Measurements from ENCODE around the gene YJU2. TPM values are rescaled to one million over a fixed set of nuclear protein-coding genes. Genes with fewer than 3 reads are reported as not detected.

The YJU2 gene
- total and polyA plus RNA-seq, 2 of the 8 experiments (the other 6 are each of a cell fraction or from before 2014, with no cell fraction given) = 26.8 to 27.7 TPM

GRCh38 chr19:4297901-4298809, 51.3 kb downstream of the YJU2 start:
- POLR2A ChIA-PET (ENCODE audit: partially characterized antibody) = interaction anchor here (1.0 to 1.3 kb wide), 3 partner anchors 13 to 44 kb away, joined by 3 to 4 read pairs (median 3); no protein-coding TSS in a partner anchor

More at GRCh38 chr19:4297901-4298809, 51.3 kb downstream of the YJU2 start:
- H4K20me1 ChIP-seq (replicated peaks in 1 of 2; ENCODE audit: control insufficient read depth in 1 of 2, insufficient read depth in 2 of 2, low read length in 2 of 2) = no peaks in the 10 kb centered on the region
- CTCF ChIA-PET (ENCODE audit: partially characterized antibody) = interaction anchor here (0.6 to 4.9 kb wide), 8 partner anchors 10 to 58 kb away, joined by 3 to 47 read pairs (median 3); no protein-coding TSS in a partner anchor
- DNase-seq (ENCODE audit: low read depth in 1 of 2, low spot score in 2 of 2) (no peak), FAIRE-seq (no peak)
- no peak overlapping the region for H3K4me3 ChIP-seq (ENCODE audit: extremely low read depth in 1 of 4, insufficient read depth in 2 of 4, low read depth in 3 of 4, low read length in 4 of 4)
- H3K23ac ChIP-seq (ENCODE audit: insufficient read length) = no peak overlapping the region
- no peaks in the 10 kb centered on the region for H3K36me3 ChIP-seq (ENCODE audit: control insufficient read depth in 2 of 4, insufficient read depth in 4 of 4, low read length in 3 of 4)
- H3K23me2 ChIP-seq (ENCODE audit: low read depth, low read length) = no peaks in the 10 kb centered on the region
- peak overlapping the region; percentile 66; the same call in 1 of the 2 replicates for H4K8ac ChIP-seq (ENCODE audit: extremely low read depth, insufficient read depth, low read length)
- no peaks in the 10 kb centered on the region for H3K27me3 ChIP-seq (replicated peaks in 1 of 4; ENCODE audit: control insufficient read depth in 3 of 4, extremely low read depth in 1 of 4, insufficient read depth in 3 of 4, low read length in 3 of 4)
- H2BK20ac ChIP-seq (ENCODE audit: low read length) = no peak overlapping the region; the same call in 1 of the 2 replicates
- H3K79me1 ChIP-seq (ENCODE audit: low read depth, low read length) = no peaks in the 10 kb centered on the region
- no peaks in the 10 kb centered on the region for H3K9me3 ChIP-seq (ENCODE audit: insufficient read depth in 2 of 2, low read depth in 1 of 2, low read length in 1 of 2)
- no peak overlapping the region for H4K5ac ChIP-seq (ENCODE audit: insufficient read length, low read depth, low read length)
- H2BK12ac ChIP-seq (ENCODE audit: low read depth, low read length) = peak overlapping the region; percentile 75; the same call in 1 of the 2 replicates
- H3K14ac ChIP-seq (ENCODE audit: insufficient read length) = no peak overlapping the region
- peak overlapping the region; percentile 72; the same call in 1 of the 2 replicates for H2BK15ac ChIP-seq (ENCODE audit: low read length)
- no peak overlapping the region; the same call in 1 of the 2 replicates for H2AFZ ChIP-seq (ENCODE audit: low read length)
- no peak overlapping the region for H3K9ac ChIP-seq (replicated peaks in 1 of 4; ENCODE audit: extremely low read depth in 1 of 4, low read depth in 3 of 4, low read length in 3 of 4)
- H3K4me2 ChIP-seq (ENCODE audit: insufficient read depth in 1 of 2, low read depth in 2 of 2, low read length in 2 of 2) = no peak overlapping the region
- no peak overlapping the region; the same call in 1 of the 2 replicates for H3K27ac ChIP-seq (ENCODE audit: low read depth, low read length)
- no peak overlapping the region for H2BK120ac ChIP-seq (replicated peaks; ENCODE audit: low read depth, low read length)
- no peak overlapping the region; the same call in 1 of the 2 replicates for H3K18ac ChIP-seq (ENCODE audit: extremely low read depth, low read length)
- WGBS, 2 experiments (ENCODE audit: extremely low coverage in 1 of 2, insufficient coverage in 1 of 2, insufficient read length in 1 of 2, insufficient replicate concordance in 2 of 2, low coverage in 1 of 2, low lambda C conversion rate in 2 of 2, missing lambda C conversion rate in 1 of 2) = 81% methylated on average over 26 of the region's 27 CpGs; no CpG with 5 or more reads in 1 of the 2 experiments
- H4K91ac ChIP-seq (replicated peaks; ENCODE audit: insufficient read length, low read length) = no peak overlapping the region
- peak overlapping the region; percentile 24; the same call in 1 of the 2 replicates for H2BK5ac ChIP-seq (ENCODE audit: low read depth, low read length)
- H3K4ac ChIP-seq (replicated peaks; ENCODE audit: insufficient read length, low read depth, low read length) = no peak overlapping the region
- no peak for TF ChIP-seq USF2 (IDR thresholded peaks at IDR 0.05; ENCODE audit: low read length)
- peak; percentile 21 to 40 (median 26) for TF ChIP-seq CTCF (IDR thresholded peaks at IDR 0.05; ENCODE audit: control extremely low read depth in 1 of 3, insufficient read depth in 1 of 3, low read depth in 1 of 3, low read length in 3 of 3)
- peak; percentile 25 to 50; a peak in 3 of 4 replicates for TF ChIP-seq RAD21 (IDR thresholded peaks at IDR 0.05 in 1 of 2, conservative IDR thresholded peaks at IDR 0.05 in 1 of 2; ENCODE audit: low read depth in 2 of 2, low read length in 2 of 2)
- H3K4me1 ChIP-seq (replicated peaks in 1 of 4; ENCODE audit: control insufficient read depth in 3 of 4, insufficient read depth in 4 of 4, low read length in 3 of 4) = peaks cover 0 to 14% (median 1%) of the 10 kb centered on the region in 4 experiments; a peak in 5 of 7 replicates
- H3K56ac ChIP-seq (replicated peaks; ENCODE audit: insufficient read length, low read depth, low read length) = no peak overlapping the region
- H3K79me2 ChIP-seq (ENCODE audit: control insufficient read depth in 1 of 2, insufficient read depth in 2 of 2, low read length in 2 of 2) = no peaks in the 10 kb centered on the region
- no peak overlapping the region for H2AK5ac ChIP-seq (ENCODE audit: low read depth, low read length)
